ENCODE measurements around the gene HNRNPF.

Gene HNRNPF

GRCh38 chr10:43420369-43421200 lies 11.6 kb upstream of the HNRNPF start:
- DNase-seq: peak; percentile 35 to 60

GRCh38 chr10:43419997-43420368 lies 11.0 kb upstream of the HNRNPF start:
- no peak for DNase-seq

GRCh38 chr10:43417950-43418768 lies 9.2 kb upstream of the HNRNPF start:
- no peak for DNase-seq

GRCh38 chr10:43415544-43415943 lies 6.6 kb upstream of the HNRNPF start:
- no peak for DNase-seq

GRCh38 chr10:43411536-43411935 lies 2.5 kb upstream of the HNRNPF start:
- DNase-seq: no peak

- DNase-seq: no peak
Observed at GRCh38 chr10:43410345-43410744, 1.4 kb upstream of the HNRNPF start.

- peak; percentile 17 to 24 for DNase-seq
Observed at GRCh38 chr10:43409385-43410109, 561 bp upstream of the HNRNPF start.

- DNase-seq: no peak
Observed at GRCh38 chr10:43408331-43408709, 666 bp downstream of the HNRNPF start.

GRCh38 chr10:43407576-43408330 lies 1.2 kb downstream of the HNRNPF start:
- DNase-seq: peak; percentile 65 to 80

GRCh38 chr10:43407148-43407575 lies 1.8 kb downstream of the HNRNPF start:
- DNase-seq: peak in 1 of 2 experiments; percentile 11

GRCh38 chr10:43404704-43405084 lies 4.3 kb downstream of the HNRNPF start:
- no peak for DNase-seq

- no peak for DNase-seq
Observed at GRCh38 chr10:43403911-43404703, 4.9 kb downstream of the HNRNPF start.

- DNase-seq: no peak
Observed at GRCh38 chr10:43402880-43403452, 6.0 kb downstream of the HNRNPF start.

GRCh38 chr10:43402176-43402575 lies 6.8 kb downstream of the HNRNPF start:
- no peak for DNase-seq

GRCh38 chr10:43401627-43402026 lies 7.4 kb downstream of the HNRNPF start:
- DNase-seq: no peak

GRCh38 chr10:43399320-43400310 lies 9.4 kb downstream of the HNRNPF start:
- DNase-seq: no peak

- DNase-seq: no peak
Observed at GRCh38 chr10:43398939-43399319, 10.1 kb downstream of the HNRNPF start.

GRCh38 chr10:43396928-43397624 lies 11.9 kb downstream of the HNRNPF start:
- peak; percentile 70 to 82 for DNase-seq
